HUES48 (cell line): ENCODE measurements around the gene MMP24.

ENCODE experiments used
- H3K27ac ChIP-seq: one replicate; pipeline ENCODE4 v1.7.0; 2013; ENCODE audit warnings: low read depth, low read length, inconsistent platforms
- H3K27me3 ChIP-seq: 2 replicates; pipeline ENCODE4 v1.6.1; 2013; ENCODE audit warnings: mild to moderate bottlenecking, low read length; ENCODE audit not compliant: control insufficient read depth, insufficient read depth
- H3K36me3 ChIP-seq: 2 replicates; pipeline ENCODE4 v1.6.1; 2013; ENCODE audit warnings: low read length; ENCODE audit not compliant: control insufficient read depth, insufficient read depth
- H3K4me1 ChIP-seq: 2 replicates; pipeline ENCODE4 v1.6.1; 2013; ENCODE audit warnings: mild to moderate bottlenecking, low read length; ENCODE audit not compliant: control insufficient read depth, insufficient read depth
- H3K4me3 ChIP-seq: 2 replicates; pipeline ENCODE4 v1.5.1; 2013; ENCODE audit warnings: mild to moderate bottlenecking, low read depth, low read length
- H3K9ac ChIP-seq: 2 replicates; pipeline ENCODE4 v1.6.1; 2013; ENCODE audit warnings: mild to moderate bottlenecking, low read depth, low read length, moderate library complexity
- H3K9me3 ChIP-seq: 2 replicates; pipeline ENCODE4 v1.6.1; 2013; ENCODE audit warnings: low read length; ENCODE audit not compliant: control insufficient read depth, insufficient read depth

MMP24 gene

GRCh38 chr20:35281506-35282101 lies 55.1 kb downstream of the MMP24 start:
- no peaks in the 10 kb centered on the region for H3K9me3 ChIP-seq
- no peak overlapping the region for H3K9ac ChIP-seq
- peaks cover 12% of the 10 kb centered on the region for H3K4me1 ChIP-seq
- H3K27me3 ChIP-seq: no peaks in the 10 kb centered on the region
- peaks cover 44% of the 10 kb centered on the region for H3K36me3 ChIP-seq
- H3K4me3 ChIP-seq: no peak overlapping the region
- H3K27ac ChIP-seq: no peak overlapping the region

GRCh38 chr20:35283441-35284266 lies 57.2 kb downstream of the MMP24 start:
- H3K27me3 ChIP-seq: no peaks in the 10 kb centered on the region
- H3K27ac ChIP-seq: peak overlapping the region; percentile 89
- no peaks in the 10 kb centered on the region for H3K9me3 ChIP-seq
- peaks cover 40% of the 10 kb centered on the region for H3K36me3 ChIP-seq
- peak overlapping the region; percentile 93 for H3K9ac ChIP-seq
- H3K4me3 ChIP-seq: peak overlapping the region; percentile 98
- peaks cover 5% of the 10 kb centered on the region; the same call in 1 of the 2 replicates for H3K4me1 ChIP-seq

- H3K27ac ChIP-seq: peak within 1 kb of the TSS; percentile 89
- peak within 1 kb of the TSS; percentile 98 for H3K4me3 ChIP-seq
- peak within 1 kb of the TSS; percentile 93 for H3K9ac ChIP-seq
- H3K4me1 ChIP-seq: peaks cover 5% of the 10 kb centered on the region; the same call in 1 of the 2 replicates
- H3K27me3 ChIP-seq: no peaks in the 10 kb centered on the region
- peaks cover 33% of the 10 kb centered on the region for H3K36me3 ChIP-seq
- H3K9me3 ChIP-seq: no peaks in the 10 kb centered on the region
Observed at GRCh38 chr20:35284267-35284991, 57.9 kb downstream of the MMP24 start, which contains the start of gene EIF6. Gene EIF6, minus strand, starts transcription at chr20:35284772. Its CDS starts 285 bp downstream, at chr20:35284487.

- Histone ChIP-seq H3K9ac (peak overlapping the region; percentile 47), H3K4me3 (peak overlapping the region; percentile 98), H3K4me1 (peaks cover 5% of the 10 kb centered on the region; the same call in 1 of the 2 replicates), H3K9me3 (no peaks in the 10 kb centered on the region), H3K27me3 (no peaks in the 10 kb centered on the region), H3K27ac (peak overlapping the region; percentile 89), H3K36me3 (peaks cover 25% of the 10 kb centered on the region)
Observed at GRCh38 chr20:35284992-35285805, 58.7 kb downstream of the MMP24 start.

- Histone ChIP-seq H3K9ac (no peak overlapping the region), H3K36me3 (peaks cover 20% of the 10 kb centered on the region), H3K4me3 (no peak overlapping the region), H3K27ac (no peak overlapping the region), H3K4me1 (peaks cover 5% of the 10 kb centered on the region; the same call in 1 of the 2 replicates), H3K27me3 (no peaks in the 10 kb centered on the region), H3K9me3 (no peaks in the 10 kb centered on the region)
Observed at GRCh38 chr20:35285806-35286076, 59.3 kb downstream of the MMP24 start.

- H3K36me3 ChIP-seq: peaks cover 16% of the 10 kb centered on the region
- peaks cover 5% of the 10 kb centered on the region; the same call in 1 of the 2 replicates for H3K4me1 ChIP-seq
- H3K9me3 ChIP-seq: no peaks in the 10 kb centered on the region
- H3K9ac ChIP-seq: no peak overlapping the region
- H3K27ac ChIP-seq: no peak overlapping the region
- H3K27me3 ChIP-seq: no peaks in the 10 kb centered on the region
- no peak overlapping the region for H3K4me3 ChIP-seq
Observed at GRCh38 chr20:35286077-35286898, 59.8 kb downstream of the MMP24 start.

- no peak overlapping the region for H3K27ac ChIP-seq
- H3K36me3 ChIP-seq: peaks cover 10% of the 10 kb centered on the region
- H3K9me3 ChIP-seq: no peaks in the 10 kb centered on the region
- peaks cover 5% of the 10 kb centered on the region; the same call in 1 of the 2 replicates for H3K4me1 ChIP-seq
- no peak overlapping the region for H3K4me3 ChIP-seq
- H3K27me3 ChIP-seq: no peaks in the 10 kb centered on the region
- H3K9ac ChIP-seq: no peak overlapping the region
Observed at GRCh38 chr20:35286899-35287508, 60.5 kb downstream of the MMP24 start.

GRCh38 chr20:35287509-35288324 lies 61.2 kb downstream of the MMP24 start:
- H3K27ac ChIP-seq: no peak overlapping the region
- H3K9me3 ChIP-seq: no peaks in the 10 kb centered on the region
- no peak overlapping the region for H3K4me3 ChIP-seq
- no peaks in the 10 kb centered on the region for H3K27me3 ChIP-seq
- no peak overlapping the region for H3K9ac ChIP-seq
- peaks cover 5% of the 10 kb centered on the region; the same call in 1 of the 2 replicates for H3K4me1 ChIP-seq
- peaks cover 4% of the 10 kb centered on the region; the same call in 1 of the 2 replicates for H3K36me3 ChIP-seq
